HepG2 (cell line): ENCODE data around the gene TPRG1.

Source experiments
- FOSL1 ChIP-seq: sonication (generic); formaldehyde crosslinking; IDR thresholded peaks from 2 replicates; pipeline ENCODE4 v1.9.0; 2021; ENCODE audit warnings: missing genetic modification reagents, borderline replicate concordance
- SMC3 ChIP-seq: IDR thresholded peaks from 2 replicates; pipeline ENCODE4 v1.6.1; 2011; ENCODE audit warnings: low read length, improper control_type of control experiment
- TCF12 ChIP-seq, 2 experiments: fragments of 450-650 bp in 1 of 2; sonication (generic) in 1 of 2; formaldehyde crosslinking in 1 of 2; IDR thresholded peaks; 2 replicates each; pipeline versions ENCODE4 v1.6.1 to v1.8.0; 2017 to 2022; ENCODE audit warnings: antibody characterized with exemption in 1 of 2, mild to moderate bottlenecking in 1 of 2, missing genetic modification reagents in 1 of 2, moderate library complexity in 1 of 2
- TF ChIP-seq, protein P1 (sequence below): sonication (generic); formaldehyde crosslinking; IDR thresholded peaks from 2 replicates; pipeline ENCODE4 v1.8.0; 2022; ENCODE audit warnings: missing genetic modification reagents, low read depth, mild to moderate bottlenecking, borderline replicate concordance

DNA sequence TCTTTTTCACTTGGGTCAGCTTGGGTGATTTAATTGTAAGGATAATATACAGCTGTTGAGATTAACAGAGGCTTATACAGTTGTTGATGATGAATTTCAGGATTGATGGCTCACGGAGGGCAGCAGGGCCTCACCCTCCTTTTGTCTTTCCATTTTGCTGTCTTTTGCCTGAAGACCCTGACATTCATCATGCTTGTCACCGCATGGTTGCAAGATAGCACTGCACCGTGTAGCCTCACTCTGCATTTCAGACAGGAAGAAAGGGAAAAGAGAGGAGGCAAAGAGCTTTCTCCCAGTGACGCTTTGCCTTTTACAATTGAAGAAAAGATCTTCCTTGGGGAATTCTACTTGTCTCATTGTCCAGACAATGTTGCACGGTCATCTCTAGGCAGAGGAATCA, 115.1 kb downstream of the TPRG1 start:
- no peak for TF ChIP-seq FOSL1 (CRISPR knock-in tag)
- TF ChIP-seq TCF12 (IDR thresholded peaks at IDR 0.05): no peak
- no peak for TF ChIP-seq TCF12 (CRISPR knock-in tag; IDR thresholded peaks at IDR 0.05)
- TF ChIP-seq, protein P1, sequence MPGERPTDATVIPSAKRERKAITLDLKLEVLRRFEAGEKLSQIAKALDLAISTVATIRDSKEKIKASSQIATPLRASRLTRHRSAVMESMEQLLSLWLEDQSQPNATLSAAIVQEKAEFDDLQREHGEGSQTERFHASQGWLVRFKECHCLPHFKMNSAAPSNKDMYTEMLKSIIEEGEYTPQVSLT (CRISPR knock-in tag): no peak
- no peak for TF ChIP-seq SMC3
